Inflammatory macrophage treated with lipopolysaccharide for 1 hour (primary cell): Measurements from ENCODE around the gene EXOC4.
"Not testable (repeated sequence)": the region's sequence is repeated elsewhere in the genome, so short reads cannot be mapped to it uniquely, and the experiment has no call there.

Experiments used
- DNase-seq, 2 donors: peaks; one replicate each; pipeline ENCODE4 v3.0.0-alpha.2; 2020 to 2022

Gene EXOC4

GRCh38 chr7:133776266-133776665, 523.4 kb downstream of the EXOC4 start:
- no peak for DNase-seq

- no peak for DNase-seq
Measured at GRCh38 chr7:133777701-133778100, 524.8 kb downstream of the EXOC4 start.

GRCh38 chr7:133778472-133778871, 525.6 kb downstream of the EXOC4 start:
- no peak for DNase-seq

- DNase-seq = not testable (repeated sequence)
Measured at GRCh38 chr7:133779538-133779937, 526.7 kb downstream of the EXOC4 start.

GRCh38 chr7:133780912-133781311, 528.0 kb downstream of the EXOC4 start:
- DNase-seq = no peak

- DNase-seq = no peak
Measured at GRCh38 chr7:133781486-133782090, 528.7 kb downstream of the EXOC4 start.

- no peak for DNase-seq
Measured at GRCh38 chr7:133782470-133782869, 529.6 kb downstream of the EXOC4 start.

GRCh38 chr7:133783276-133783675, 530.4 kb downstream of the EXOC4 start:
- no peak for DNase-seq

- DNase-seq = no peak
Measured at GRCh38 chr7:133784486-133785001, 531.7 kb downstream of the EXOC4 start.

GRCh38 chr7:133786401-133786937, 533.6 kb downstream of the EXOC4 start:
- DNase-seq = no peak

- no peak for DNase-seq
Measured at GRCh38 chr7:133789974-133790373, 537.1 kb downstream of the EXOC4 start.

GRCh38 chr7:133790911-133791310, 538.0 kb downstream of the EXOC4 start:
- no peak for DNase-seq

- DNase-seq = no peak
Measured at GRCh38 chr7:133794479-133794878, 541.6 kb downstream of the EXOC4 start.

GRCh38 chr7:133795068-133795665, 542.3 kb downstream of the EXOC4 start:
- no peak for DNase-seq

- DNase-seq = no peak
Measured at GRCh38 chr7:133796782-133797745, 544.2 kb downstream of the EXOC4 start.

- no peak for DNase-seq
Measured at GRCh38 chr7:133797818-133798520, 545.1 kb downstream of the EXOC4 start.

- DNase-seq = no peak
Measured at GRCh38 chr7:133801341-133801740, 548.5 kb downstream of the EXOC4 start.

- no peak for DNase-seq
Measured at GRCh38 chr7:133804127-133804526, 551.2 kb downstream of the EXOC4 start.

- no peak for DNase-seq
Measured at GRCh38 chr7:133805426-133805825, 552.5 kb downstream of the EXOC4 start.

GRCh38 chr7:133807624-133808492, 555.0 kb downstream of the EXOC4 start:
- DNase-seq = no peak

GRCh38 chr7:133808493-133808866, 555.6 kb downstream of the EXOC4 start:
- DNase-seq = no peak

GRCh38 chr7:133812877-133813276, 560.0 kb downstream of the EXOC4 start:
- DNase-seq = no peak
